Adrenal gland (tissue), 12 donors: ENCODE measurements around the gene MSH5. TPM values are rescaled to one million over a fixed set of nuclear protein-coding genes. Genes with fewer than 3 reads are reported as not detected.

ENCODE experiments used
- DNase-seq, 7 donors: peaks; one replicate each; pipeline ENCODE4 v3.0.0-alpha.2; 2019 to 2020
- H3K27ac ChIP-seq, 5 donors: fragments of 200-600 bp; sonication (generic) in 4 of 5; 1 replicate in 3 of 5; 2 replicates in 2 of 5; pipeline versions ENCODE4 v1.5.1 to v1.8.0; 2016 to 2020; ENCODE audit warnings: mild to moderate bottlenecking in 1 of 5
- H3K27me3 ChIP-seq: fragments of 200-600 bp; 2 replicates; pipeline ENCODE4 v1.8.0; 2021
- H3K36me3 ChIP-seq, 2 donors: fragments of 200-600 bp; replicated peaks in 1 of 2; 1 replicate in 1 of 2; 2 replicates in 1 of 2; pipeline versions ENCODE4 v1.5.1 to v1.8.0; 2018 to 2022
- H3K4me1 ChIP-seq, 2 donors: fragments of 200-600 bp; replicated peaks in 1 of 2; 1 replicate in 1 of 2; 2 replicates in 1 of 2; pipeline versions ENCODE4 v1.5.1 to v1.8.0; 2018 to 2021
- H3K4me3 ChIP-seq, 4 donors: fragments of 200-600 bp; sonication (generic) in 3 of 4; one replicate each; pipeline ENCODE4 v1.5.1; 2016 to 2018
- H3K9me3 ChIP-seq, 3 donors: fragments of 200-600 bp; sonication (generic) in 1 of 3; replicated peaks in 1 of 3; 1 replicate in 2 of 3; 2 replicates in 1 of 3; pipeline versions ENCODE4 v1.5.1 to v1.8.0; 2016 to 2021
- POLR2A ChIP-seq, 2 donors: fragments of 450-650 bp; IDR thresholded peaks; one replicate each; pipeline ENCODE4 v1.6.1; 2017; ENCODE audit warnings: antibody characterized with exemption in 2 of 2, mild to moderate bottlenecking in 2 of 2, moderate library complexity in 1 of 2
- WGBS, 4 donors: extraction: QIAGEN DNeasy Blood & Tissue Kit in 2 of 4; methylation state at CpG; one replicate each; pipeline versions ENCODE4 v1.1.5 to v1.1.7; 2013 to 2017; 5-methylcytosine and 5-hydroxymethylcytosine counted together
- intact Hi-C, 2 donors: fragments of 100-400 bp; cut with DNase I; formaldehyde crosslinking; loops; one replicate each; pipeline versions ENCODE4 v1.14.1 to v1.15.0; 2022 to 2023
- polyA plus RNA-seq, 3 donors: library from polyadenylated mRNA; stranded (reverse); fragments of 200-250 nt in 2 of 3; fragments of 350-450 nt in 1 of 3; fragmentation: Illumina TruSeq in 1 of 3; extraction: RNeasy Lipid Tissue Mini Kit (QIAGEN cat#74804) in 1 of 3; gene quantifications; one replicate each; pipeline ENCODE4 v1.2.3, GENCODE V29; 2013 to 2014
- total RNA-seq, 9 donors: library from RNA; depleted of rRNA in 4 of 9; stranded (reverse); fragments of >200 nt in 4 of 9; fragments of 120-200 nt in 1 of 9; fragmentation: NEBNext Ultra II Directional in 1 of 9; extraction: Animal tissue kit (Norgen Biotek cat#: 25700) in 1 of 9; gene quantifications; one replicate each; pipeline versions ENCODE4 v1.1.0 to v1.2.4, GENCODE V29; 2013 to 2023
- TF ChIP-seq, protein P1 (sequence below), 6 experiments: fragments of 450-650 bp in 4 of 6; fragments of 200-600 bp in 2 of 6; sonication (generic) in 1 of 6; IDR thresholded peaks; 1 replicate in 5 of 6; 2 replicates in 1 of 6; pipeline versions ENCODE4 v1.5.1 to v1.8.0; 2016 to 2021; ENCODE audit warnings: antibody characterized with exemption in 6 of 6, mild to moderate bottlenecking in 2 of 6, moderate library complexity in 1 of 6
- donor health status: healthy with polysubstance abuse.
- donor health status: Bipolar disorder and iron deficiency.
- donor health status: DM: yes; HTN: yes; CAD: no.
- donor health status: DM: no; HTN: no; CAD: no.
- donor health status: DM: no; HTN: no; CAD: no.
- donor health status: DM: yes; HTN: yes; CAD: no.

MSH5 gene
- total and polyA plus RNA-seq, 12 donors, result 3.0 to 24.5 (median 6.4) TPM

DNA sequence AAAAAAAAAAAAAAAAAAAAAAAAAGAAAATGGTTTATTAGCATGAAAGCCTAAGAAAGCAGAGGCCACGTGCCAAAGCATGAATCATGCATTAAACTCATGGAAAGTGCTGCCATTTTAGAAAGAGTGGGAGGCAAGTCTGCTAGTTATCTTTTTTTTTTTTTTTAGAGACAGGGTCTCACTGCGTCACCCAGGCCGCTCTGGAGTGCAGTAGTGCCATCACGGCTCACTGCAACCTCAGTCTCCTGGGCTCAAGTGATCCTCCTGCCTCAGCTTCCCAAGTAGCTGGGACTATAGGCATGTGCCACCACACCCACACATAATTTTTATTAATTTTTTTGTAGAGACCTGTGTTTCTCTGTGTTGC is 32.2 kb downstream of the MSH5 start:
- intact Hi-C loops, result no loop called here
- TF ChIP-seq POLR2A (IDR thresholded peaks at IDR 0.05), result no peak
- TF ChIP-seq, protein P1, sequence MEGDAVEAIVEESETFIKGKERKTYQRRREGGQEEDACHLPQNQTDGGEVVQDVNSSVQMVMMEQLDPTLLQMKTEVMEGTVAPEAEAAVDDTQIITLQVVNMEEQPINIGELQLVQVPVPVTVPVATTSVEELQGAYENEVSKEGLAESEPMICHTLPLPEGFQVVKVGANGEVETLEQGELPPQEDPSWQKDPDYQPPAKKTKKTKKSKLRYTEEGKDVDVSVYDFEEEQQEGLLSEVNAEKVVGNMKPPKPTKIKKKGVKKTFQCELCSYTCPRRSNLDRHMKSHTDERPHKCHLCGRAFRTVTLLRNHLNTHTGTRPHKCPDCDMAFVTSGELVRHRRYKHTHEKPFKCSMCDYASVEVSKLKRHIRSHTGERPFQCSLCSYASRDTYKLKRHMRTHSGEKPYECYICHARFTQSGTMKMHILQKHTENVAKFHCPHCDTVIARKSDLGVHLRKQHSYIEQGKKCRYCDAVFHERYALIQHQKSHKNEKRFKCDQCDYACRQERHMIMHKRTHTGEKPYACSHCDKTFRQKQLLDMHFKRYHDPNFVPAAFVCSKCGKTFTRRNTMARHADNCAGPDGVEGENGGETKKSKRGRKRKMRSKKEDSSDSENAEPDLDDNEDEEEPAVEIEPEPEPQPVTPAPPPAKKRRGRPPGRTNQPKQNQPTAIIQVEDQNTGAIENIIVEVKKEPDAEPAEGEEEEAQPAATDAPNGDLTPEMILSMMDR (IDR thresholded peaks at IDR 0.05), result no peak
- 64 to 75% (median 65%) methylated on average over 4 of the region's 4 CpGs for WGBS, 4 donors

DNA sequence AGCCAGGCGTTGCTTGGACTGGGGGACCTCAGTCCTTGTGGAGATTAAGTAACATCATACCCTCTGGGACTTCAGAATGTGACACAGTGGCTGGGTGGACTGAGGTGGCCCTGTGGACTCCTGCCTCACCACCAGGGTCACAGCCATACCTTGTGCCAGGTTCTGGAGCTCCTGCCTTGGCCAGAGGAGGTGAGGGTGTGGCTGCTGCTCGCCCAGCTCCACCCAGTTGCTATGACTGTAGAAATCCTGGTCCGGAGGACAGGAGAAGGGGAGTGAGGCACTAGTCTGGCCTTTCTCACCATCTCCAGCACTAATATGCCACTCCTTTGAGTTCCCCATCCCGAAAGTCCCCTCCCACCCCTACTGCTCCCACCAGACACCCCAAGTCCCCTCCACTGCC is 35.4 kb downstream of the MSH5 start:
- peaks cover 6 to 8% of the 10 kb centered on the region in 2 donors for H3K4me1 ChIP-seq
- H3K27me3 ChIP-seq, result no peaks in the 10 kb centered on the region
- intact Hi-C loops, result no loop called here
- 67 to 82% (median 74%) methylated on average over 3 to 4 of the region's 4 CpGs for WGBS, 4 donors
- H3K36me3 ChIP-seq, result peaks cover 0 to 19% of the 10 kb centered on the region in 2 donors
- no peak overlapping the region for H3K27ac ChIP-seq
- TF ChIP-seq, protein P1 (IDR thresholded peaks at IDR 0.05), result no peak
- no peak for TF ChIP-seq POLR2A (IDR thresholded peaks at IDR 0.05)
- DNase-seq, result no peak
- no peaks in the 10 kb centered on the region for H3K9me3 ChIP-seq
- H3K4me3 ChIP-seq, result no peak overlapping the region

More for the DNA sequence above, 32.2 kb downstream of the MSH5 start:
- no peaks in the 10 kb centered on the region for H3K27me3 ChIP-seq
- H3K27ac ChIP-seq, result no peak overlapping the region
- H3K4me3 ChIP-seq, result no peak overlapping the region
- no peaks in the 10 kb centered on the region for H3K9me3 ChIP-seq
- no peak for DNase-seq
- H3K4me1 ChIP-seq, result peaks cover 2 to 4% of the 10 kb centered on the region in 2 donors
- no peaks in the 10 kb centered on the region for H3K36me3 ChIP-seq

GRCh38 chr6:31775633-31776484 is 36.1 kb downstream of the MSH5 start:
- intact Hi-C loops, result no loop called here
- no peak for DNase-seq
- H3K27me3 ChIP-seq, result no peaks in the 10 kb centered on the region
- peaks cover 0 to 26% of the 10 kb centered on the region in 2 donors for H3K36me3 ChIP-seq
- no peak overlapping the region for H3K4me3 ChIP-seq
- TF ChIP-seq, protein P1 (IDR thresholded peaks at IDR 0.05), result no peak
- TF ChIP-seq POLR2A (IDR thresholded peaks at IDR 0.05), result no peak
- no peak overlapping the region for H3K27ac ChIP-seq
- peaks cover 6 to 8% of the 10 kb centered on the region in 2 donors for H3K4me1 ChIP-seq
- 74 to 92% (median 83%) methylated on average over 19 to 32 of the region's 32 CpGs for WGBS, 4 donors
- H3K9me3 ChIP-seq, result no peaks in the 10 kb centered on the region

DNA sequence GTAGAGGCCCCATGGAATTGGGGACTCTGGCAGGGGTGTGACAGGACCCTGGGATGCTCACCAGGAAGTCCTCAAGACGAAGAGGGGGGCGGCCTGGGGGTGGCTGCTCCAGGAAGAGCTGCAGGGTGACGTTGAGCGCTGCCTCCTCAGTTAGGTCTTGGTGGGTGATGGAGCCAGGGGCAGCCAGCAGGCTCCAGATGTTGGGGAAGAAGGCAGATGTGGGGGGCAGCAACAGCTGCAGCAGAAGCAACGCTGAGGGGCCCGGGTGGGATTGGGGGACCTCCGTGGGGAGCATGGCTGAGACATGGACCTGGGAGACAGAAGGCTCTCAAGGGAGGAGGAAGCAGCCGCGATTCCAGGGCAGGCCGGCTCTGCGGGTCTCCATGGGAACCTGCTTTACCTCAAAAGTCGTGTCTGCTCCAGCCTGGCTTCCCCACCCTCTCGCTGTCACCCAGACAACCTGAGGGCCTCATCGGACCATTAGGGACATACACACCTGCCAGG is 36.7 kb downstream of the MSH5 start:
- Histone ChIP-seq H3K9me3 (no peaks in the 10 kb centered on the region), H3K4me3 (no peak overlapping the region), H3K27me3 (no peaks in the 10 kb centered on the region), H3K4me1 (peaks cover 6 to 8% of the 10 kb centered on the region in 2 donors), H3K27ac (peak overlapping the region in 1 of 5 donors; percentile 40), H3K36me3 (peaks cover 0 to 32% of the 10 kb centered on the region in 2 donors)
- WGBS, 4 donors, result 29 to 55% (median 43%) methylated on average over 6 to 14 of the region's 14 CpGs
- TF ChIP-seq POLR2A (IDR thresholded peaks at IDR 0.05), result no peak
- TF ChIP-seq, protein P1 (IDR thresholded peaks at IDR 0.05), result no peak
- intact Hi-C loops, result no loop called here
- DNase-seq, result peak in 1 of 7 donors; percentile 71
